ENCODE measurements around the gene SNX22. TPM values are rescaled to one million over a fixed set of nuclear protein-coding genes. Genes with fewer than 3 reads are reported as not detected.

The SNX22 gene
- total RNA-seq, 1 experiment from 2014 or later = 0.91 TPM

- Mint-ChIP-seq H3K4me3 (ENCODE audit: unreplicated experiment) (no peak overlapping the region), H3K27ac (ENCODE audit: unreplicated experiment) (peak overlapping the region; percentile 22), H3K9me3 (ENCODE audit: unreplicated experiment) (no peaks in the 10 kb centered on the region), H3K27me3 (ENCODE audit: insufficient read depth, unreplicated experiment) (no peaks in the 10 kb centered on the region), H3K36me3 (ENCODE audit: insufficient read depth, unreplicated experiment) (peaks cover 74% of the 10 kb centered on the region), H3K4me1 (ENCODE audit: low read depth, unreplicated experiment) (peaks cover 9% of the 10 kb centered on the region)
- BruUV-seq (replicated peaks) = TSS peak; percentile 60
- TF ChIP-seq CTCF (IDR thresholded peaks at IDR 0.05; ENCODE audit: insufficient read depth in 1 of 2, low read depth in 1 of 2, low read length in 1 of 2, severe bottlenecking in 1 of 2, unreplicated experiment in 1 of 2) = no peak
- ChIA-PET CTCF (no interaction called here), POLR2A (no interaction called here)
- Histone ChIP-seq H3K4me3 (ENCODE audit: low read depth, low read length) (no peak overlapping the region), H3K4me1 (peaks cover 3% of the 10 kb centered on the region; the same call in 1 of the 2 replicates), H3K9me3 (no peaks in the 10 kb centered on the region), H3K36me3 (ENCODE audit: control insufficient read depth, insufficient read depth, low read length) (no peaks in the 10 kb centered on the region; the same call in 1 of the 2 replicates), H3K27me3 (replicated peaks; ENCODE audit: control insufficient read depth, insufficient read depth, low read length) (no peaks in the 10 kb centered on the region)
- intact Hi-C loops (cut with micrococcal nuclease; ENCODE audit: unreplicated experiment) = no loop called here
- DNase-seq = no peak
These were observed 4.5 kb downstream of the SNX22 start for GRCh38 chr15:64155802-64156651.

- Histone ChIP-seq H3K27me3 (replicated peaks; ENCODE audit: control insufficient read depth, insufficient read depth, low read length) (no peaks in the 10 kb centered on the region), H3K4me3 (ENCODE audit: low read depth, low read length) (no peak overlapping the region), H3K9me3 (no peaks in the 10 kb centered on the region), H3K36me3 (ENCODE audit: control insufficient read depth, insufficient read depth, low read length) (no peaks in the 10 kb centered on the region; the same call in 1 of the 2 replicates), H3K4me1 (no peaks in the 10 kb centered on the region; the same call in 1 of the 2 replicates)
- no peak overlapping the region for H3K4me3 Mint-ChIP-seq (ENCODE audit: unreplicated experiment)
- no peak for DNase-seq
- no peak for TF ChIP-seq CTCF (IDR thresholded peaks at IDR 0.05; ENCODE audit: insufficient read depth in 1 of 2, low read depth in 1 of 2, low read length in 1 of 2, severe bottlenecking in 1 of 2, unreplicated experiment in 1 of 2)
- intact Hi-C loops (cut with micrococcal nuclease; ENCODE audit: unreplicated experiment) = no loop called here
- ChIA-PET CTCF (no interaction called here), POLR2A (no interaction called here)
- H3K9me3 Mint-ChIP-seq (ENCODE audit: unreplicated experiment) = no peaks in the 10 kb centered on the region
- BruUV-seq (replicated peaks) = no TSS peak
- H3K4me1 Mint-ChIP-seq (ENCODE audit: low read depth, unreplicated experiment) = peaks cover 9% of the 10 kb centered on the region
- H3K36me3 Mint-ChIP-seq (ENCODE audit: insufficient read depth, unreplicated experiment) = peaks cover 77% of the 10 kb centered on the region
- no peaks in the 10 kb centered on the region for H3K27me3 Mint-ChIP-seq (ENCODE audit: insufficient read depth, unreplicated experiment)
- H3K27ac Mint-ChIP-seq (ENCODE audit: unreplicated experiment) = no peak overlapping the region
These were observed 5.3 kb downstream of the SNX22 start for GRCh38 chr15:64156652-64157331.

- Histone ChIP-seq H3K4me3 (ENCODE audit: low read depth, low read length) (no peak overlapping the region), H3K36me3 (ENCODE audit: control insufficient read depth, insufficient read depth, low read length) (no peaks in the 10 kb centered on the region; the same call in 1 of the 2 replicates), H3K27me3 (replicated peaks; ENCODE audit: control insufficient read depth, insufficient read depth, low read length) (no peaks in the 10 kb centered on the region), H3K4me1 (no peaks in the 10 kb centered on the region; the same call in 1 of the 2 replicates), H3K9me3 (no peaks in the 10 kb centered on the region)
- H3K36me3 Mint-ChIP-seq (ENCODE audit: insufficient read depth, unreplicated experiment) = peaks cover 82% of the 10 kb centered on the region
- no peak overlapping the region for H3K4me3 Mint-ChIP-seq (ENCODE audit: unreplicated experiment)
- intact Hi-C loops (cut with micrococcal nuclease; ENCODE audit: unreplicated experiment) = no loop called here
- BruUV-seq (replicated peaks) = no TSS peak
- ChIA-PET POLR2A (no interaction called here), CTCF (no interaction called here)
- DNase-seq = no peak
- TF ChIP-seq CTCF (IDR thresholded peaks at IDR 0.05; ENCODE audit: insufficient read depth in 1 of 2, low read depth in 1 of 2, low read length in 1 of 2, severe bottlenecking in 1 of 2, unreplicated experiment in 1 of 2) = no peak
- peak overlapping the region; percentile 15 for H3K27ac Mint-ChIP-seq (ENCODE audit: unreplicated experiment)
- H3K27me3 Mint-ChIP-seq (ENCODE audit: insufficient read depth, unreplicated experiment) = no peaks in the 10 kb centered on the region
- H3K4me1 Mint-ChIP-seq (ENCODE audit: low read depth, unreplicated experiment) = peaks cover 9% of the 10 kb centered on the region
- no peaks in the 10 kb centered on the region for H3K9me3 Mint-ChIP-seq (ENCODE audit: unreplicated experiment)
These were observed 6.1 kb downstream of the SNX22 start for GRCh38 chr15:64157599-64158125.

All from Caco-2 (cell line).